Right lobe of liver (tissue), 4 donors: Measurements from ENCODE around the gene NCKAP1.

Source experiments
- CTCF ChIP-seq, 4 donors: fragments of 200-600 bp in 3 of 4; fragments of 450-650 bp in 1 of 4; IDR thresholded peaks; one replicate each; pipeline versions ENCODE4 v1.5.1 to v1.8.0; 2016 to 2022; ENCODE audit warnings: antibody characterized with exemption in 4 of 4, mild to moderate bottlenecking in 2 of 4
- POLR2A ChIP-seq: fragments of 450-650 bp; IDR thresholded peaks from one replicate; pipeline ENCODE4 v1.6.1; 2017; ENCODE audit warnings: antibody characterized with exemption, mild to moderate bottlenecking
- donor health status: DM: no; HTN: no; CAD: no.
- donor health status: DM: no; HTN: no; CAD: no.
- donor health status: DM: no; HTN: yes; CAD: no.

- TF ChIP-seq CTCF (IDR thresholded peaks at IDR 0.05), result no peak
- TF ChIP-seq POLR2A, result no peak
These were observed 88.6 kb downstream of the NCKAP1 start for GRCh38 chr2:182949572-182950189.
